ENCODE results near the gene SSR1.

The SSR1 gene

GRCh38 chr6:7236306-7237209 is 76.4 kb downstream of the SSR1 start:
- TF ChIP-seq MAX (IDR thresholded peaks at IDR 0.05) (no peak; the same call in 1 of the 2 replicates), NFIC (IDR thresholded peaks at IDR 0.05) (peak; percentile 33; the same call in 1 of the 2 replicates), USF1 (IDR thresholded peaks at IDR 0.05) (no peak), EP300 (IDR thresholded peaks at IDR 0.05; ENCODE audit: borderline replicate concordance) (0 out of 2 replicates have a peak, but pooled peaks have one; percentile 7)

DNA sequence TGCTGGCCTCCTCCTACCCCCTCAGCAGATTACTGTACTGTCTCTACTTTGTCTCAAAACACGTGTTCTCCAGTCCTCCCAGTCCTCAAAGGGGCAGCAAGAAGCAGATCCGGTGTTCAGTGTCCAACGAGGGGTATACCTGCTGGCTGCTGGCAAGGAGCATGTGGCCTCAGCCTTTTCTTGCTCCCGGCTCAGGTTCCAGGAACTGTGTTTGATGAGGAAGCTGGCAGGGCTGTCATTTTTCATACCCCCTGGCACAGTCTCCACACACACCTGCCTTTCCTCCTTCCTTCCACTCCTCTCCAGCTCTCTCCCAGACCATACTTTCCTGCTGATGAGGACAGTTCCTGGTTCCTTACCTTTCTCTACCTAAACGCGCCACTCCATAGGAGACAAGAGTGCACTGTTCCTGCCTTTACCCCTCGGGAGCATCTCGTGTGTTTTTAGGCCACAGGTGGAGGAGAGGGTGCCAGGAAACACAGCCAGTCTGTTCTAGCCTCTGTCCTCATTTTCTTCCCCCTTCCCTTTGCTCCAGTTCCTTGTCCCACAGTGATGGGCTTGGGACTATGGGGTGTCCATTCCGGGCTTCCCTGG is 77.2 kb downstream of the SSR1 start:
- no peak for TF ChIP-seq RAD21 (IDR thresholded peaks at IDR 0.05; ENCODE audit: low read depth)
- peak; percentile 67 for TF ChIP-seq MAX (IDR thresholded peaks at IDR 0.05)
- no peak for TF ChIP-seq REST (IDR thresholded peaks at IDR 0.05; ENCODE audit: low read depth)
- TF ChIP-seq TCF12 (IDR thresholded peaks at IDR 0.05; ENCODE audit: low read depth): no peak

- TF ChIP-seq CREB1 (IDR thresholded peaks at IDR 0.05; ENCODE audit: low read depth): no peak
- no peak for TF ChIP-seq NFIC (IDR thresholded peaks at IDR 0.05)
- no peak for TF ChIP-seq TCF12 (IDR thresholded peaks at IDR 0.05; ENCODE audit: low read depth)
- no peak for TF ChIP-seq CEBPB (IDR thresholded peaks at IDR 0.05)
- TF ChIP-seq TAF1 (IDR thresholded peaks at IDR 0.05; ENCODE audit: low read depth): no peak
- no peak for TF ChIP-seq YY1 (IDR thresholded peaks at IDR 0.05; ENCODE audit: low read depth)
- no peak for TF ChIP-seq MAX (IDR thresholded peaks at IDR 0.05)
- TF ChIP-seq ZBTB7A (IDR thresholded peaks at IDR 0.05; ENCODE audit: low read depth): no peak
- no peak for TF ChIP-seq TEAD4 (IDR thresholded peaks at IDR 0.05)
Measured at GRCh38 chr6:7234547-7234946, 78.5 kb downstream of the SSR1 start.

DNA sequence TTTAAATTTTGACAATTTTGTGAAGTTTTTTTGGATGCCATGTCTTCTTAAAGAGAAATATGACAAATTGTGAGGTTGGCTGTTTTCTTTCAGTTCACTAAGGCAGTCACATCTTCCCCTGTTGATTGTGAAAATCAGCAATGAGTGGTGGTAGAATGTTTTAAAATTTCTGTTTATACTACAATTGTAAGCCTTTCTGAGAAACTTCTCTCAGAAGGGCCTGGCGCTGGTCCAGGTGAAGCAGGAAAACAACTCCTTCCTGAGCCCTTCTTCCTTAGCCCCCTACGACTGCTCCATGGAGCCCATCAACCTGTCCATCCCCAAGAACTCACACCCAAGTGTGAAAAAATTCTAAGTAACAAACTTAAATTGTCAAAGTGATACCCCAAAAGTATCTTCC is 80.6 kb downstream of the SSR1 start:
- no peak for TF ChIP-seq TAF1 (IDR thresholded peaks at IDR 0.05; ENCODE audit: low read depth)
- no peak for TF ChIP-seq REST (IDR thresholded peaks at IDR 0.05; ENCODE audit: low read depth)
- TF ChIP-seq CEBPB (IDR thresholded peaks at IDR 0.05): no peak
- TF ChIP-seq RAD21 (IDR thresholded peaks at IDR 0.05; ENCODE audit: low read depth): no peak
- TF ChIP-seq CREB1 (IDR thresholded peaks at IDR 0.05; ENCODE audit: low read depth): no peak
- TF ChIP-seq TCF12 (IDR thresholded peaks at IDR 0.05; ENCODE audit: low read depth): no peak
- TF ChIP-seq NFIC (IDR thresholded peaks at IDR 0.05): no peak
- no peak for TF ChIP-seq USF1 (IDR thresholded peaks at IDR 0.05)
- TF ChIP-seq TEAD4 (IDR thresholded peaks at IDR 0.05): no peak
- TF ChIP-seq EP300 (IDR thresholded peaks at IDR 0.05; ENCODE audit: borderline replicate concordance): no peak
- no peak for TF ChIP-seq MAX (IDR thresholded peaks at IDR 0.05)
- no peak for TF ChIP-seq EGR1 (IDR thresholded peaks at IDR 0.05)
- no peak for TF ChIP-seq ZBTB7A (IDR thresholded peaks at IDR 0.05; ENCODE audit: low read depth)
- no peak for TF ChIP-seq YY1 (IDR thresholded peaks at IDR 0.05; ENCODE audit: low read depth)
- TF ChIP-seq FOXM1 (IDR thresholded peaks at IDR 0.05; ENCODE audit: borderline replicate concordance, low read depth): no peak

GRCh38 chr6:7230956-7231713 is 81.9 kb downstream of the SSR1 start:
- TF ChIP-seq TCF12 (IDR thresholded peaks at IDR 0.05; ENCODE audit: low read depth) (no peak), ZBTB7A (IDR thresholded peaks at IDR 0.05; ENCODE audit: low read depth) (no peak), YY1 (IDR thresholded peaks at IDR 0.05; ENCODE audit: low read depth) (no peak), EP300 (IDR thresholded peaks at IDR 0.05; ENCODE audit: borderline replicate concordance) (no peak), TEAD4 (IDR thresholded peaks at IDR 0.05) (no peak), FOXM1 (IDR thresholded peaks at IDR 0.05; ENCODE audit: borderline replicate concordance, low read depth) (no peak), NFIC (IDR thresholded peaks at IDR 0.05) (no peak), EGR1 (IDR thresholded peaks at IDR 0.05) (no peak), CEBPB (IDR thresholded peaks at IDR 0.05) (no peak), REST (IDR thresholded peaks at IDR 0.05; ENCODE audit: low read depth) (no peak), USF1 (IDR thresholded peaks at IDR 0.05) (no peak), TAF1 (IDR thresholded peaks at IDR 0.05; ENCODE audit: low read depth) (no peak), CREB1 (IDR thresholded peaks at IDR 0.05; ENCODE audit: low read depth) (no peak), RAD21 (IDR thresholded peaks at IDR 0.05; ENCODE audit: low read depth) (no peak), MAX (IDR thresholded peaks at IDR 0.05) (no peak)
